HG03060 (cell line): ENCODE results near the gene NPY.
"Not testable (repeated sequence)": the region's sequence is repeated elsewhere in the genome, so short reads cannot be mapped to it uniquely, and the experiment has no call there.

ENCODE experiments used
- ATAC-seq: cut with Tn5 transposase; IDR thresholded peaks from one replicate; pipeline ENCODE4 v1.9.1; 2021; ENCODE audit warnings: low read depth, moderate number of reproducible peaks; ENCODE audit not compliant: unreplicated experiment

The NPY gene

GRCh38 chr7:24283897-24284698 is at the start of gene NPY:
Gene NPY, plus strand, starts transcription at chr7:24284190. Its CDS starts 1,051 bp downstream, at chr7:24285241.
- no peak for ATAC-seq

- ATAC-seq = no peak
Observed at GRCh38 chr7:24239260-24239659, 44.7 kb upstream of the NPY start.

GRCh38 chr7:24241206-24241605 is 42.8 kb upstream of the NPY start:
- no peak for ATAC-seq

DNA sequence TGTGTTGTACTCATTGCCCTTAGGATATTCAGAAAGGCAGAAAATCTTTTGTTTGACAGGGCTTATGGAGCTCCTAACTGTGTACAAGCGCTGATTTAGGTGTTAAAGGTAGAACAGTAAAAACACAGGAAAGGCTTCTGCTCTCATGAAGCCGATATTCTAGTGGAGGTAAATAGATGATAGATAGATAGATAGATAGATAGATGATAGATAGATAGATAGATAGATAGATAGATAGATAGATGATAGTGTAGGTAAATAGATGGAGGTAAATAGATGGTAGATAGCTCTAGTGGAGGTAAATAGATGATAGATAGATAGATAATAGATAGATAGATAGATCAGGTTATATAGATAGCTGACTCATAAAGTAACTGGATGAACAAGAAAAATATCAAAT is 39.4 kb upstream of the NPY start:
- no peak for ATAC-seq

DNA sequence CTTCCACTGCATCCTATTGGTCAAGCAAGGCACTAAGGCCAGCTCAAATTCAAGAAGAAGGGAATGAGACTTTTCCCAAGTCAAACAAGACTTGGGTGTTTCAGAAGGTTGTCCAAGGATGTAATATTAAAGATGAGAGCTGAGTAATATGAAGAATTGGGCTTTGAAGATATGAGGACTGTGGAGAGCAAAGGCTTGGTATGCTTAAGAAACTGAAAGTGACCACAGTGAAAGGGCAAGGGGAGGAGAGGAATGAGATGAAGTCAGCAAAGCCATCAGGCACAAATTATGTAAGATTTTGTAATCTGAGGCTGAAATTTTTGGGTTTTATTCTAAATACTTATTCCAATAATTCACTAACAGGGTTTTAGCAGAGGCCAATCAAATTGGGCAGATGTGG is 38.6 kb upstream of the NPY start:
- peak; percentile 73 for ATAC-seq

DNA sequence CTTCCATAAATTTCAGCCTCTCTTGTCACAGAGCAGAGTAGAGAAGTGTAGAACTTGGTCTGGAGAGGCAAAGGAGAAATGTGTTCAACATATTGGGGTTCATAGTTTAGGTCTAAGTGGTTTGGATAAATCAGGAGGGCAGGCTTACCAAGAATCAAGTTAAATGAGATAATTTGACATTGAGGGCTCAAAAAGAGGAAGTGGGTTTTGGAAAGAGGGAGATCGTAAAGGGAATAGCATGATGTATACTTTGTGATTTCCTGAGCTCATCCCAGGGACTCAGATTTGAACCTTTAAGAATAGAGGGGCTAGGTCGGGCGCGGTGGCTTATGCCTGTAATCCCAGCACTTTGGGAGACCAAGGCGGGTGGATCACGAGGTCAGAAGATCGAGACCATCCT is 34.7 kb upstream of the NPY start:
- ATAC-seq = no peak

- ATAC-seq = no peak
Observed at GRCh38 chr7:24251568-24251967, 32.4 kb upstream of the NPY start.

DNA sequence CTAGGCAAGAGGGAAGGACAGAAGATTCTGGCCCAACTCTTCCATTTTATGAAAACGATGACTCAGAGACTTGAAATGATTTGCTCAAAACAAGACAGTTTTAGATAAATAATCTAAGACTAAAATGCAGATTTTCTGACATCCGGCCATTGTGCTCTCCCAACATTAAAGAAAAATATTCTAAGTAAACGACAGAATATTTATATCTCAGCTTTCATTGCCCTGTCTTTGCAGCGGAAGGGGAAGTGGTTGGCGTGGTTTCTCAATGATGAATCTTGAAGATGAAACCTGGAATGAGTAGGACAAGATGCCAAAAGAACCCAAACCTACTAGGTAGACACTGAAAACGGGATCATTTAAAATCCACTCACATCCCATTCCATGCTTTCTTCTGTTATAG is 28.9 kb upstream of the NPY start:
- no peak for ATAC-seq

GRCh38 chr7:24258324-24258723 is 25.7 kb upstream of the NPY start:
- ATAC-seq = not testable (repeated sequence)

- ATAC-seq = no peak
Observed at GRCh38 chr7:24271938-24272337, 12.1 kb upstream of the NPY start.

GRCh38 chr7:24279512-24279911 is 4.5 kb upstream of the NPY start:
- ATAC-seq = no peak

GRCh38 chr7:24283554-24283896 is 465 bp upstream of the NPY start:
- no peak for ATAC-seq

GRCh38 chr7:24284699-24285506 is 913 bp downstream of the NPY start:
- ATAC-seq = no peak

DNA sequence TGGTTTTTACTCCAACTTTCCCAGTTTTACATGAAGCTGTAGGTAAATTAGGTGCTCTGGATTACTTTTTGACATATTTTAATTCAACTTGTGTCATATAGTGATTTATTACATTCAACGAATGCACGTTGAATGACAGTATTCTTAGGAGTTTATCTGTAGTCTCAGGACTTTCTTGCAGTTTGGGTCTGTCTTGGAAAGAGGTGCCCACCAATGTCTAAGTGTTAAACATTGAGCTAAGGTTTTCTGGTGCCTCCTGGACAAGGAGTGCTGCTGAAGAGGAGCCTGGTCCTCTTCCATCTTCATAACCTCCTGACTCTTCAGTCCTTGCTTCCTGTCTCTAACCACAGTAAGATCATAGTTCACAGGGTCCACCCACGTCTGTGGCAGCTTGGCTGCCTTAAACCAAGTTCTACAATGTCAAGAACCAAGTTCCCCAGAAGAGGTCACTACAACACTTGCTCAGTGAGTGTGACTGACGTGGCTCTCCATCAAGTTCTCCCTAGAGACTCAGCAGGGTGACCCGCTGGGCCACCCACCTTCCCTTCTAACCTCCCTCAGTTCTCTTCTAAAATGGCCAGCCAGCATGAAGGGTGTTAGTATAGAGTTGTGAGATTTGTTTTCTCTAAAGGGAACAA is 6.1 kb downstream of the NPY start:
- ATAC-seq = peak; percentile 98

- no peak for ATAC-seq
Observed at GRCh38 chr7:24291271-24291670, 7.3 kb downstream of the NPY start.

DNA sequence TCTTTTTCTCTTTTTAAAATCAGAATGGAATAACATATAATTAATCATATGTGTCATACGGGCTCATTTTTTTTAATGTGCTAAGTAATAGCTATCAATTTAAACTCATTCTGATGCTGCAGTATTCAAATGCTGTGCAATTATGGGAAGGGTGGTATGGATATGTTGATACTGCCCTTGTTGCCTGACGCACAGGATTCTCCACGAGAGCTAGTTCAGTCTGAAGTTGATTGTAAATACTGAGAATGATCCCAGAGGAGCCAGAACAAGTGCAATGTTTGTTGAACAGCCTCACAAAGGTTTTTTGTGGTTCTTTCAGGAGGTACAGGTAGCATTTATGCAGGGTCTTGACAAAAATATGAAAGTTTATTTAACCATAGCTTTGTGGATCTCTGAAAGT is 13.4 kb downstream of the NPY start:
- ATAC-seq = no peak

- no peak for ATAC-seq
Observed at GRCh38 chr7:24298696-24299095, 14.7 kb downstream of the NPY start.

DNA sequence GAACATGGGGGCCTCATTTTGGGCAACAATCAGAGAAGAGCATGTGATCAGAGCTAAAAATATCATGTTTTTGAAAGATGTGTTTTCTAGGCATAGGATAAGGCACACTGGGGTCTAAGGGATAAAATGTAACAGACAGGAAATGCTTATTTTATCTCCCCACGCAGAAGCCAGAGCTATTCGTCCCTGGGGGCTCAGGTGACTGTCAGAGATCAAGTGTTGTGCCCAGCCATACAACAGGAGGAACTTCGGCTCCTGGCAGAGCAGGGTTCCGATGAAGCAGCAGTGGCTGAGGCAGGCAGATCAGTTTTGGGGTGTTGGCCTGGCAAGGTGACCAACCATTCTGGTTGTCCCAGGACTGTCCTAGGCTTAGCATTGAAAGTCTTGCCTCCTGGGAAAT is 15.2 kb downstream of the NPY start:
- no peak for ATAC-seq

DNA sequence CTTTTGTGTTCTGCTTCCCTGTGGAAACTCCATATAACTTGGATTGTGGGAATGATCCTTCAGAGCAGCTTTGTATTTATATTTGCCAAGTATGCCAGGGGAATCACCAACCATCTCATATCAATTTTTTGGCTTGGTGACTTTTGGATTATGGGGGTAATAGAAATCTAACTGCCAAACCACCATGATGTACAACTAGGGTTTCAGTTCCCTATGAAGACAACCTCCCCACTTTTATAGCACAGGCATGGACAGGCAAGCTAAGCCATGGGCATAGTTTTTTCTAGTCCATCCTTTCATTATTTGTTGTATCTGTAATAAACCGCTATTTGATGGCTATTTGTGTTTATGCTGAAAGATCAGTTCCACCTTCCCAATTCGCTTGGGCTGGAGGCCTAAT is 17.7 kb downstream of the NPY start:
- no peak for ATAC-seq

GRCh38 chr7:24304494-24305095 is 20.6 kb downstream of the NPY start:
- no peak for ATAC-seq

DNA sequence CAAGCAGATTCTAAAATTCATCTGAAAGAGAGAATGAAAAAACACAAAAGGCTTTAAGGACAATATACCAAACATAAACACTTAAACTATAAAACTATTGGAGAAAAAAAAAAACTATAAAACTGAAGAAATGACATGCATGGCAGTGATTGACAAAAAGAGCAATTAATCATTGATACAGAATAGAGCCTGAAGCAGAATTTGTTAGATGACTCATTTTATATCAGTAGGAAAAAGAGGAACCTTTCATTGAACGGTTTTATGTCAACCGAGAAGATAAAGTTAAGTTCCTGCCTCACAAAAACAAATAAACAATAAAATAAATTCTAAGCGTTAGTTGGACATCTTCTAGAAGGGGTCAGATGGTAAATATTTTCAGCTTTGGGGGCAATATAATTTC is 23.3 kb downstream of the NPY start:
- ATAC-seq = no peak
